ENCODE data around the gene KCNJ14.

The KCNJ14 gene

GRCh38 chr19:48497728-48498594, 42.6 kb downstream of the KCNJ14 start:
- Histone ChIP-seq H3K4me3 (ENCODE audit: insufficient read depth, low read length, poor library complexity, severe bottlenecking) (no peak overlapping the region), H4K20me1 (ENCODE audit: low read depth, low read length) (no peaks in the 10 kb centered on the region), H3K9me2 (replicated peaks; ENCODE audit: insufficient read depth, low read length) (no peaks in the 10 kb centered on the region), H3K4me2 (ENCODE audit: low read depth, low read length, poor library complexity, severe bottlenecking) (no peak overlapping the region), H3K9me3 (ENCODE audit: insufficient read depth, low read length) (no peaks in the 10 kb centered on the region), H3K9ac (ENCODE audit: low read length) (no peak overlapping the region), H3K27me3 (ENCODE audit: low read length) (no peaks in the 10 kb centered on the region), H3K27ac (ENCODE audit: low read depth, low read length) (no peak overlapping the region), H3K79me2 (ENCODE audit: insufficient read depth, low read length) (no peaks in the 10 kb centered on the region), H2AFZ (ENCODE audit: low read depth, low read length, severe bottlenecking) (no peak overlapping the region), H3K36me3 (ENCODE audit: low read length) (no peaks in the 10 kb centered on the region), H3F3A (ENCODE audit: insufficient read depth) (no peaks in the 10 kb centered on the region)
- TF ChIP-seq EZH2phosphoT487 (conservative IDR thresholded peaks at IDR 0.05; ENCODE audit: low read length) (no peak), CTCF (IDR thresholded peaks at IDR 0.05; ENCODE audit: insufficient read depth, low read length, poor library complexity, severe bottlenecking) (no peak)

GRCh38 chr19:48498595-48499311, 43.4 kb downstream of the KCNJ14 start:
- Histone ChIP-seq H3K9me3 (ENCODE audit: insufficient read depth, low read length) (no peaks in the 10 kb centered on the region), H3K27ac (ENCODE audit: low read depth, low read length) (no peak overlapping the region), H3F3A (ENCODE audit: insufficient read depth) (no peaks in the 10 kb centered on the region), H3K27me3 (ENCODE audit: low read length) (no peaks in the 10 kb centered on the region), H3K4me2 (ENCODE audit: low read depth, low read length, poor library complexity, severe bottlenecking) (no peak overlapping the region), H3K36me3 (ENCODE audit: low read length) (no peaks in the 10 kb centered on the region), H4K20me1 (ENCODE audit: low read depth, low read length) (no peaks in the 10 kb centered on the region), H3K9me2 (replicated peaks; ENCODE audit: insufficient read depth, low read length) (no peaks in the 10 kb centered on the region), H3K9ac (ENCODE audit: low read length) (no peak overlapping the region), H2AFZ (ENCODE audit: low read depth, low read length, severe bottlenecking) (no peak overlapping the region), H3K4me3 (ENCODE audit: insufficient read depth, low read length, poor library complexity, severe bottlenecking) (no peak overlapping the region), H3K79me2 (ENCODE audit: insufficient read depth, low read length) (no peaks in the 10 kb centered on the region)
- no peak for TF ChIP-seq EZH2phosphoT487 (conservative IDR thresholded peaks at IDR 0.05; ENCODE audit: low read length)
- TF ChIP-seq CTCF (IDR thresholded peaks at IDR 0.05; ENCODE audit: insufficient read depth, low read length, poor library complexity, severe bottlenecking), result no peak

GRCh38 chr19:48499316-48500090, 44.1 kb downstream of the KCNJ14 start:
- Histone ChIP-seq H3K4me3 (ENCODE audit: insufficient read depth, low read length, poor library complexity, severe bottlenecking) (no peak overlapping the region), H3K36me3 (ENCODE audit: low read length) (no peaks in the 10 kb centered on the region), H3K27me3 (ENCODE audit: low read length) (no peaks in the 10 kb centered on the region), H3K9me3 (ENCODE audit: insufficient read depth, low read length) (no peaks in the 10 kb centered on the region), H3K9me2 (replicated peaks; ENCODE audit: insufficient read depth, low read length) (no peaks in the 10 kb centered on the region), H3F3A (ENCODE audit: insufficient read depth) (no peaks in the 10 kb centered on the region), H3K27ac (ENCODE audit: low read depth, low read length) (no peak overlapping the region), H3K79me2 (ENCODE audit: insufficient read depth, low read length) (no peaks in the 10 kb centered on the region), H3K4me2 (ENCODE audit: low read depth, low read length, poor library complexity, severe bottlenecking) (no peak overlapping the region), H2AFZ (ENCODE audit: low read depth, low read length, severe bottlenecking) (no peak overlapping the region), H3K9ac (ENCODE audit: low read length) (no peak overlapping the region), H4K20me1 (ENCODE audit: low read depth, low read length) (no peaks in the 10 kb centered on the region)
- TF ChIP-seq EZH2phosphoT487 (conservative IDR thresholded peaks at IDR 0.05; ENCODE audit: low read length), result no peak
- no peak for TF ChIP-seq CTCF (IDR thresholded peaks at IDR 0.05; ENCODE audit: insufficient read depth, low read length, poor library complexity, severe bottlenecking)

Measured in SU-DHL-6 (cell line).